GM21576 (cell line): ENCODE data around the gene AQP7.
"Not testable (repeated sequence)": the region's sequence is repeated elsewhere in the genome, so short reads cannot be mapped to it uniquely, and the experiment has no call there.

Experiments used
- ATAC-seq: cut with Tn5 transposase; IDR thresholded peaks from one replicate; pipeline ENCODE4 v1.9.1; 2021; ENCODE audit warnings: mild to moderate bottlenecking, moderate library complexity; ENCODE audit not compliant: unreplicated experiment

AQP7 gene

DNA sequence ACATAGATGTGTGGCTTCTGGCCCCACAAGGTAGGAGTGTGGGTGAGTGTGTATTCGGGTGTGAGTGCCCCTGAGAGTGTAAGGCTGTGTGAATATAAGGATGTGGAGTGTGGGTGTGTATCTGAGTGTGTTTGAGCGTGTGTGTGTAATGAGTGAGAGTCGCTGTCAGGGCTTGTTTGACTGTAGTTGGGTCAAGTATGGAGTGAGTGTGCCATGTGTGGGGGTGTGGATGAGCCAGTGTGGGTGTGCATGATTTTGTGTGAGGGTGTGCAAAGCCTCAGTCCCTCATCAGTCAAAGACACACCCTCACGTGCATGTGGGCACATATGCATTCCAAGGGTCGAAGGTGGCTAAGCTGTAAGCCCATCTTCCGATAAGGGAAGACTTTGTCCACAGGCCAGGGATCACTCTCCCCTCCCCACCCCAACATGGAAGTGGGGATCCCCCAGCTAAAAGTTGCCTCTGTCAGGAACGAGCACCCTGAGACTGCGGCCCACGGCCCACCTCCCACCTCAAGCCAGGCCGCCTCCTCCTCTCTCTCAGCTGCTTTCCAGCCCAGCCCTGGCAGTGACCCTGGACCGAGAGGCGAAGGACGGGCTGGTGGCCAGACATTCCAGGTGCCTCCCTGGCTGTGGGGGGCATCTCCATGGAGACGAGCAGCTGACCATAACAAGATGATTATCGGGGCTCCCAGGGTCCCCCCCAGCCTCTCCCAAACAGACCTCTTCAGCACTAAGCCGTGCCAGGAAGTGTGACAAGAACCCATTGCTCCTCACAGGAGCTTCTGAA, 32.1 kb upstream of the AQP7 start:
- no peak for ATAC-seq

DNA sequence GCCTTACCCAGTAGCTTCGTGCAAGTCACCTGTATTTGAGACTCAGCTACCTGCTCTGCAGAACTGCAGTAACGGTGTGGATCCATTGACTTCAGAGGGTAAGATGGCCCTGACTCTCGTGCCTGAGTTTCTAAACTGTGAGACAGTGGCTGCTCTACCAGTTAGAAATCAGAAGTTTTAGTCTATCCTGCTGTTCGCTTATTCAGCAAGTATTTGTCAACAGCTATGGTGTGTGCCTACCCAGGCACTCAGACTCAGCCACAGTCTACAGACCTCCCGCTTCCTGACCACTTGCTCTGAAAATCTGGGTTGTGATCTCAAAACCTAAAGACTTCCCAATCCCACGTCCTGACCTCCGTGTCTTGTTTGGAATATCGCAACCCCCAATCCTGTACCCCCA, 31.5 kb upstream of the AQP7 start:
- no peak for ATAC-seq

DNA sequence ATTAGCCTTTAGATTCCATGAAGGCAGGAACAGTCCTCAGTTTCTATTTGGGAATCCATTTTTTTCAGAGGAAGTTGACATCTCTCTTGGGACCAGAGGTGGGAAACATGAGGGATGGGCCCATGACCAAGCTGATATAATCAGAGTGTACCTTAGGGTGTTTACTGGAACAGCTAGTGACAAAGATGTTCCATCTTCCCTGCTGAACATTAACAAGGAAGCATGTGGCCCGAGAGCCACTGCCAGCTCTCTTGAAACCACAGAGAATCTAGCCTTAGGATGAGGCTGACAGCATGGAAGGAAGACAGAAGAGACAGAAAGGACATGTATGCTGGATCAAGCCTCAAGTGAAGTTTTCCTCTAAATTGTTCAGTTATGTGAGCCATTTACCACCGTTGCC, 29.1 kb upstream of the AQP7 start:
- ATAC-seq: no peak

DNA sequence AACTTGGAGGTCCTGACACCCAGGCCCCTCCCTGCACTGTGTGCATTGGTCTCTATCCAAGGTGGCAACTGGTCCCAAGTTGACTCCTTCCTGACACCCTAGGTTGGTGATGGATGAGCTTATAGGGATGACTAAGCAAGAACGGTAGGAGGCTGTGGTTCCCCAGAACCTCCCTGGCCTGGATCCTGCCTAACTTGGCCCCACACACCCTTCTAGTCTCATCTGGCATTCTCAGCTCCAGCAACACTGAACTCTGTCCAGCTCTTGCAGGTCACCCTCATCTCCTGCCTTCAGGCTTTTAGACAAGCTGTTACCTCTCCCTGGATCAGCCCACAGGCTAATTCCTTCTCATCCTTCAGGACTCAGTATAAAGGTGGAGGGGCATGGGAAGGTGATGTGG, 28.6 kb upstream of the AQP7 start:
- ATAC-seq: no peak

DNA sequence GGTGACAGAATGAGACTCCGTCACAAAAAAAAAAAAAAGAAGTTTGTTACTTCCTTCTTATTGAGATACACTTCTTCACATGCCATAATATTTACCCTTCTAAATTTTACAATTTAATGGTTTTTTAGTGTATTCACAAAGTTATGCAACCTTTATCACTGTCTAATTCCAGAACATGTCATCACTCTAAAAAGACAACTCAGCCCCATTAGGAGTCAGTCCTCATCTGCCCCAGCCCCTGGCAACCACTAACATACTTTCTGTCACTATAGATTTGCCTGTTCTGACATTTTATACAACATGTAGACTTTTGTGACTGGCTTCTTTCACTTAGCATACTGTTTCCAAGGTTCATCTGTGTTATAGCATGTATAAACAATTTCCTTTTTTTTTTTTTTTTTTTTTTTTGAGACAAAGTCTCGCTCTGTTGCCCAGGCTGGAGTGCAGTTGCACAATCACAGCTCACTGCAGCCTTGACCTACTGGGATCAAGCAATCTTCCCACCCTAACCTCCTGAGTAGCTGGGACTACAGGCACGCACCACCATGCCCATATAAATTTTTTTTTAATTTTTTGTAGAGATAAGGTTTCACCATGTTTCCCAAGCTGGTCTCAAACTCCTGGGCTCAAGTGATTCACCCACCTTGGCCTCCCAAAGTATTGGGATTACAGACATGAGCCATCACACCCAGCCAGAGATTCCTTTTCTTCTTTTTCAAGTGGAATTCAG, 27.1 kb upstream of the AQP7 start:
- ATAC-seq: no peak

DNA sequence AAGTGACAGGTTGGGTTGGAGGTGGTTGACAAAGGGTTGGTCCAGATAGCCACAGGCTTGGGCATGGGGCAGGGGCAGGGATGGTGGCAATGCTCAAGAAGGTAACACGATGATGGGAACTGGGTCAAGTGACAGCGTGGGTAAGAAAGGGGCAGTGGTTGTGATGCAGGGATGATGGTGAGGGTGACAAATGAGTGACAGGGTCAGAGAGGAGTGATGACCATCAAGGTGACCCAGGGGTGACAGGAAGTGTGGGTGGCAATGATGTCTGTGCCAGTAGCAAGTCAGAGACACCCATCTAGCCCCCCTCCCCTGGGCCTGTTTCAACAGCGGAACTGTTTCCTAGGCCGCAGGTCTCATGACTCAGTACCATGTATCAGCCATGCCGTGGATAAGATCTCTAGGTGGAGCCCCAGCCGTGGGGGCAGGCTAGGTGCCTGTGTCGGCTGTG, 24.5 kb upstream of the AQP7 start:
- ATAC-seq: no peak

DNA sequence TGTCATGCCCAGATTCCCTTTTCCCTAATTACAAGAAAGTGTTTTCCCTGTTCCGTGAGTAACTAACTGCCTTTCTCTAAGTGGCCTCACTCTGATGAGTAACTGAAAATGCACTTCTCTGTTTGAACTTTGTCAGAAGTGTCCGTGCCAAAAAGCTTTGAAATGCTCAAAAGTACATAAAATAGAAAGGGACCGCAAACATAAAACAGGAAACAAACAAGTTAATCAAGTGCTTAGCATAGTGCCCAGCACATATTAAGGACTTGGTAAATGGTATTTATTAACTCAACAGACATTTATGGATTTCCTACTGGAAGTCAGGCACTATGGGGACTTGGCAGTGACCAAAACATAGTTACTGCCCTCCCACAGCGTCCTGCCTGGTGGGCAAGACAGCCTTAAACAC, 22.8 kb upstream of the AQP7 start:
- ATAC-seq: no peak

DNA sequence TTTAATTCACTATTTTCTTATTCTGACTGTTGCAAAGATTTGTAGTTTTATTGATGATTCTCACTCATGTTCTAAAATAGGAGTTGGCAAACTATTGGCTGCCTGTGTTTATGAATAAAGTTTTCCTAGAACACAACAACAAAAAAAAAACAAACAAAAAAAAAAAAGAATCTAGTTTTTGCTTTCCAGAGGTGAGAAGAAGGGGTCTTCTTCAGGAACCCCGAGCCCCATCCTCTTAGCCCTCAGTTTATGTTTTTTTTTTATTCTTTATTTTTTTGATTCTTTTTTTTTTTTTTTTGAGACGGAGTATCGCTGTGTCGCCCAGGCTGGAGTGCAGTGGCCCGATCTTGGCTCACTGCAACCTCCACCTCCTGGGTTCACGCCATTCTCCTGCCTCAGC, 22.1 kb upstream of the AQP7 start:
- not testable (repeated sequence) for ATAC-seq

DNA sequence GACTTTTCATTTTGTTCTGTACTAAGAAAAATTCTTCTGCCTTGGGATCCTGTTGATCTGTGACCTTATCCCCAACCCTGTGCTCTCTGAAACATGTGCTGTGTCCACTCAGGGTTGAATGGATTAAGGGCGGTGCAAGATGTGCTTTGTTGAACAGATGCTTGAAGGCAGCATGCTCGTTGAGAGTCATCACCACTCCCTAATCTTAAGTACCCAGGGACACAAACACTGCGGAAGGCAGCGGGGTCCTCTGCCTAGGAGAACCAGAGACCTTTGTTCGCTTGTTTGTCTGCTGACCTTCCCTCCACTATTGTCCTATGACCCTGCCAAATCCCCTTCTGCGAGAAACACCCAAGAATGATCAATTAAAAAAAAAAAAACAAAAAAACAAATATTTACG, 21.7 kb upstream of the AQP7 start:
- not testable (repeated sequence) for ATAC-seq

DNA sequence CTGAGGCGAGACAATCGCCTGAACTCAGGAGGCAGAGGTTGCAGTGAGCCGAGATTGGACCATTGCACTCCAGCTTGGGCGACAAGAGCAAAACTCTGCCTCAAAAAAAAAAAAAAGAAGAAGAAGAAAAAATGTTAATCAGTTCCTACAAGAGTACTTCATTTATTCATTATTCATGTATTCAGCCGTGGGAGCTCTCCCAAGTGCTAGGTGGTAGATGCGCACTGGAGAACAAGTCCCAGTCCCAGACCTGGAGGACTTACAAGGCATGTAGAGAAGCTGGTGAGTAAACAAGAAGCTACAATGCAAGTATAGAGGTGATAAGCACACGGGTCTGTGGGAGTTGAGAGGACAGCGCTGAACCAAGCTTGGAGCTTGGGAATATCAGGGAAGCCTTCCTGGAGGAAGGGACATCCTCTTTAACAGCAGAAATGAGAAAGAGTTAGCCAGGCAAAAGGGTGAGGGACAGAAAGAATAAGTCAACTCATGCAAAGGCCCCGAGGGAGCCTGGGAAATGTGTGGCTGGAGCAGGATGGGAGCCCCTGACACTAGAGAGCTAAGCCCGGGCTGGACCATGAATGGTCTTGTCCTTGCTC, 17.4 kb upstream of the AQP7 start:
- ATAC-seq: no peak

DNA sequence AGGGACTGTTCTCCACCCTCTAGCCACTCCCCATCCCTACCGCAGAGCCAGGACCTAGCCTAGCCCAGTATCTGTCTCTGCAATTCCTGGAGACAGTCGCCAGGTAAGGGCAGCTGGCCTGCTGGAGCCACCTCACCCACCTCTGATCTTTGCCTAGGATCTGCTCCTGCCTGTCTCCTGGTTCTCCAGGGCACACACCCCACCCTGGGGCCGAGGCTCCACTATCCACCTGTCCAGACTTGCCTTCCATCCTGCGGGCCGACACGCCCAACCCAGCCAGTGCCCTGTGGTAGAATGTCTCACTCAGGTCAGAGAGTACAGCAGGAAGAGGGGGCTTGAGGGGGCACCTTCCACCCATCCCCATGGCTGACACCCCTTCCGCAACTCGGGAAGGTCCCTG, 15.7 kb upstream of the AQP7 start:
- no peak for ATAC-seq

DNA sequence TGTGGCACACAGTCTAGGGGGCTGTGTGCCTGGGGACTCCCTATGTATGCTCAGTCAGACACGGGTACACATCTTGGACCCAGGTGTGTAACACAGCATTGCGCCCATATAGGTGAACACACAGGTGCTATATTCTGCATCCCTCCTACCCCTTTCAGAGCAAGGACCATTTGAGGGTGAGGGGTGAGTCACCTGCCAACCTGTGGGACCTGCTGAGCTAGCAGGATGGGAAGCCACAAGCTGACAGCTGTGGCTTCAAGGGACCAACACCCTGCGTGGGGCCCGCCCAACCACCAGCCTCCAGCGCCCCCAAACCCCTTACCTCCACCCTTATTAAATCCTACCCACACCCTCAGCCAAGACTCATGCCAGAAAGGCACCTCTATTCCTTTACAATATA, 14.6 kb upstream of the AQP7 start:
- ATAC-seq: no peak

DNA sequence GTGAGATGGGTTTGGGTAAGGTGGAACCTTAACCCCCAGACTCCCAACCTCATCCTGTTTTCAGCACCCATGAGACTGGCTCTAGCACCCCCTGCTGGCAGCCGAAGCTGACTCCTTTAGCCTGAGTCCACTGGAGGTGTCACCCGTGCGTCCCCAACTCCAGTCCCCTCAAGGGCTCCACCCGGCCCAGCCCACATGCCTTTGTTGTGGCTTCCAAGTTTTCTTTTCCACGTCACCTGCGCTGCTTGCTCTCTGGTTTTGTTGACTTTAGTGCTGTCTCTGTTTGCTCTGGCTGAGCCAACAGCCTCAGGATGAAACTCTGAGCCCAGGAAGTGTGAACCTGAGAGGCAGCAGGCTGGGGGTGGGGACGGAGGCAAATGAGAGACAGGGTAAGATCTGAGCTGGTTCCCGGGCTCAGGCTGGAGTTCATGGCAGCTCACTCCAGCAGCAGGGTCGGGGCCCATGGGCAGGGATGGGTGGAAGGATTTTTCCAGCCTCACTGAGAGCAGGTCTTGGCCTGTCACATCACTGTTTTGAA, 13.2 kb upstream of the AQP7 start:
- ATAC-seq: peak; percentile 60

DNA sequence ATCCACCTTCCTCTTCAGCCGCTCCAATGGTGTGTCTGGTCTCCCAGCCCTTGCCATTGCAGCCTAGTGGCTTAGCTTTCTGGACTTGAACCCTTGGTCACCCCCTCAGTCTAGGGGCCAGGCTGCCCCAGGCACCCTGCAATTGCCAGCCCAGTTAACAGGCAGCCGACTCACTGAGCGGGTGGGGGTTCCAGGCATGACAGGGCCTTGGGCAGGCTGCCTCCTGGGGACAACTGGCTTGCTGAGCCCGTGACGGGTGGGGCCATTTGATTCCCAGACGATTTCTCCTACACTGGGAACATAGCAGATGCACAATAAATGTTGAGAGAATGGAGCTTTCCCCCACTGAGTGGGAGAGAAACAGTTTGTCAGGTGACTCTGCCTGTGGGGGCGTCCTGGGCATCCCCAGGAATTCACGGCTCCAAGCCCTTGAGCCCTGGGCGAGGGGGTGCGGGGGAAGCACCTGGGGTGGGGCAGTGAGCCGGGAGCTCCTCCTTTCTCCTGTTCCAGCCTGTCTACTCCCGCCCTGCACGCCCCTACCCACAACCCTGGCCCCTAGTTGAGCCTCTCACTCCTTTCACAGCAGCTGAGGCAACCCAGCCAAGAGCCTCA, 12.6 kb upstream of the AQP7 start:
- no peak for ATAC-seq

DNA sequence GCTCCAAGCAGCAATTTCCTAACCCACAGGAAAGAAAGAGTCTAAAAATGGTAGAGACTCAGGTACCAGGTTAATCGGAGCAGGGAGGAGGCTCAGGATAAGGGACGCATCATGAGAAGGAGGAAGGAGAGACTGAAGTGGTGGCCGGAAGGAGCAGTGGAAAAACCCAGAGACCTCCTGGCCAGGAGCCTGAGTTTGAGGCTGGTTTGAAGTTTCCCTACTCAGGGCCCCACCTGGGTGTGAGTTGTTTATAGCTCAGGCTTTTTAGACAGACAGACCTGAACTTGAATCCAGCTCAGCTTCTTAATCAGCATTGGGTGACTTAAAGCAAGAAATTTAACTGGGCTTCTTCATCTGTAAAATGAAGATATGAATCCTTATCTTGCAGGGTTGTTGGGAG, 11.9 kb upstream of the AQP7 start:
- ATAC-seq: no peak

DNA sequence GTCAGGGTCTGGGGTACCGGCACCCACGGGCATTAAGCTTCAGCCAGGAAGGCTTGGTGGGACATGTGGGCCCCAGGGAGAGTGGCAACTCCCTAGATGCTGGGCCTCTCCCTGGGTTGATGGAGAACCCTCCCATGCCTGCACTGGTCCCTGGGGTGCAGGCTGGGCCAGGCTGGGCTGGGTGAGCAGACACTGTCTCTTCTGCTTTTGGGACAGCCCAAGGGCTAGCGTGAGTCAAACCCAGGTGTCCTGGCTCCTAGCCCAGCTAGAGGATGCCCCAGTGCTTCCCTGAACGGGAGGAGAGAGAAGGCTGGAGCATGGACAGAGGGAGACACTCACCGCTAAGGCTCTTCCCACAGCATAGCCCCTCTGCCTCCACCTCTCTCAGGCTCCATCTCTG, 5.7 kb upstream of the AQP7 start:
- ATAC-seq: no peak

DNA sequence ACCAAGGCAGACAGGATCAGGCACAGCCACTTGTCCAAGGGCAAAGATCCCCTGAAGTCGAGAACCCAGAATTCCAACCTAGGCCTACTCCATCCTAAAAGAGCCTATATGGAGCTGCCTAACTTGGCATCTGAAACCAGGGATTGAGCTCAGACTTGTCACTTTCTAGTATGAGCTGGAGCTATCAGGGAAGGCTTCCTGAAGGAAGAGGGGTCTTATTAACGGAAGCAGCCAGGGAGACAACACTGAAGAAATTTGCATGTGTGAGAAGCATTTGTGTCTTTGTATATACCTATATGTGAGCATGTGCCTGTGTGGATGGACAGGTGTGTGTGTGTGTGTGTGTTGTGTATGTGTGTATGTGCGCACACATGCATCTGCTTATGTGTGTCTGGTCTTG, 4.7 kb upstream of the AQP7 start:
- no peak for ATAC-seq

DNA sequence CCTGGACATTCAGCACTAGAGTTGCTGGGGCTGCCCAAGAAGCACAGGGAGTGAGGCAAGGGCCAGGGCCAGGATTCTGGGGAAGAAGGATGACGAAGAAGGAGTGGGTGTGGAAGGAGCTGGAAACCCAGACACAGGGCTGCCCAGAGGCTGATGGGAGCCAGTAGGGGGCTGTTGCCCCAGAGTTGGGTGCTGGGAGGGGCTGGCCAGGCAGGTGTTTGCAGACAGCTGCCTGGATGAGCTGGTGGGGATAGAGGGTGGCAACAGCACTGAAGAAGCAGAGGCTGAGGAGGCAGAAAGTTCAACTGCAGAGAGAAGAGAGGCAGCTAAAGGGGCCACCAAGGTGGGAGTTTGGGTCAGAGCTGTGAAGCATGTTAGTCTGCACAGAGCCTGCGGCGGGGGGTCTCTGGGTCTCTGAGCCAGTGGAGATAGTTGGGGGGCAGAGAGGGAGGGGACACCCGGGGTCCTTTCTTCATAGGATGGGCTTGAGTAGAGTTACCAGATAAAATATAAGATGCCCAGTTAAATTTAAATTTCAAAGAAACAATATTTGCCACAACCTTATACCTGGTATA, 2.5 kb upstream of the AQP7 start:
- ATAC-seq: no peak

DNA sequence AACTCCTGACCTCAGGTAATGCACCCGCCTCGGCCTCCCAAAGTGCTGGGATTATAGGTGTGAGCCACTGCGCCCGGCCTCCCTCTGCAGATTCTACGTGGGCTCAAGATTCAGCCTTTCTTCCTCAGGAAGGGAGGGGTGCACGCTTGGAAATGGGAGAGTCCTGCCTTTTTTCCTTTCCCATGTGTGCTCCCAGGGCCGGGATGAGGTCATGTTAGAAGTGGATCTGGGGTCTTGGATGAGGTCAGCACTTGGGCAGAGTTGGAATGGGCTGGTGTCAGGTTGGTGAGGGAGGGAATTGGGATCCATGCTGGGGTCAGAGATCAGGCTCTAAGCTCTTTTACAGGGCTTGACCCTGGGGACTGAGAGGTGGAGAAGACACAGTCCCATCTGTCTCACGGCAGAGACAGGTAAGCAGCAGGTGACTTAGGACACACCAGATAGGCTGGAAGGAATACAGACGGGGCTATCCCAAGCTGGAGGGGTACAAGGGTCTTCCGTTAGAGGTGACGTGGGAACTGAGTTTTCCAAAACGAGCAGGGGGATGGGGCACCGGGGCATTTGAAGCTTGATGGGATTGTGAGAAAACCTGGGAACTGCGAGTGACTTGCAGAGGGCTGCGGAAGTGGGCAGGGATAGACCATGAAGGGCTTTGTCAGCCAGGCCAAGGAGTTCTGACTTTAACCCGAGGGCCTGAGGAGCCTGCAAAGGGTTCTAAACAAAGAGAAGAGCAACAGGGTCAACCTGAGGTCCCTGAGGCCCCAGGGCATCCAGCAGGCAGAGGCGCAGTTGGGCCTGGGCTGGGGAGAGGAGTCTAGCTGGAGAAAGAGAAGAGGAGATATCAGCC, 1.8 kb upstream of the AQP7 start:
- no peak for ATAC-seq

DNA sequence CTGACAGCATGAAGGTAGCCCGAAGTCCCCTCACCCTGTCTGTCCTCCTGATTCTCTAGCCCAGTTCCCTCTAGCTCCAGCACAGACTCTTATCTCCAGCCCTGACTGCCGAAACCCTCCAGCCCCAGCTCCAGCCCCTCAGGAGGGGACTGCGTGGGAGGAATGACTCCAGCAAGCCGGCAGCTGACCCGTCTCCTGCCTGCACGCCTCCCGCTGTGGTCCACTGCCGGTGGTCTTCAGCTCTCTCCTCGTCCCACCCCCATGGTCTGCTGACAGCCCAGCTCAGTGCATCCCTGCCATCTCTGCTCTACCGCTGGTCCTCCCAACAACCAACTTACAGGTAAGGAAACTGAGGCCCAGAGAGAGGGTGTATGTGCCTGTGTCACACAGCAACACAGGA, 559 bp downstream of the AQP7 start:
- ATAC-seq: not testable (repeated sequence)
